Type B pancreatic cell (in vitro differentiated cells): ENCODE results near the gene ZNF2. TPM values are rescaled to one million over a fixed set of nuclear protein-coding genes. Genes with fewer than 3 reads are reported as not detected.

ENCODE experiments used
- DNase-seq: peaks from one replicate; pipeline ENCODE4 v3.0.0; 2021; ENCODE audit warnings: mixed read lengths; ENCODE audit not compliant: unreplicated experiment; ENCODE audit errors: extremely low spot score
- H3K27ac Mint-ChIP-seq: 2 replicates; pipeline ENCODE4 v1.8.0; 2021; ENCODE audit warnings: mild to moderate bottlenecking, mixed read lengths
- H3K27me3 Mint-ChIP-seq: 2 replicates; pipeline ENCODE4 v1.8.0; 2021; ENCODE audit warnings: mixed read lengths
- H3K36me3 Mint-ChIP-seq: 2 replicates; pipeline ENCODE4 v1.8.0; 2021; ENCODE audit warnings: mixed read lengths
- H3K4me1 Mint-ChIP-seq: one replicate; pipeline ENCODE4 v1.8.0; 2021; ENCODE audit warnings: mixed read lengths; ENCODE audit not compliant: unreplicated experiment
- H3K4me3 Mint-ChIP-seq: 2 replicates; pipeline ENCODE4 v1.8.0; 2021; ENCODE audit warnings: mild to moderate bottlenecking, mixed read lengths
- H3K9me3 Mint-ChIP-seq: 2 replicates; pipeline ENCODE4 v1.8.0; 2021; ENCODE audit warnings: mixed read lengths
- CTCF ChIP-seq: fragments of 200-600 bp; sonication (generic); conservative IDR thresholded peaks from 2 replicates; pipeline ENCODE4 v1.5.0; 2021; ENCODE audit warnings: antibody characterized with exemption, mild to moderate bottlenecking
- total RNA-seq: library from RNA; stranded (reverse); gene quantifications from 2 replicates; pipeline ENCODE4 v1.2.1, GENCODE V29; 2021; ENCODE audit warnings: low replicate concordance

ZNF2 gene
- total RNA-seq, 1 donor from 2014 or later: 6.2 TPM

- no peaks in the 10 kb centered on the region for H3K27me3 Mint-ChIP-seq
- H3K4me1 Mint-ChIP-seq: peaks cover 28% of the 10 kb centered on the region
- DNase-seq: no peak
- H3K36me3 Mint-ChIP-seq: peaks cover 12% of the 10 kb centered on the region
- H3K27ac Mint-ChIP-seq: peak overlapping the region; percentile 99
- no peak for TF ChIP-seq CTCF
- H3K4me3 Mint-ChIP-seq: peak overlapping the region; percentile 100
- no peaks in the 10 kb centered on the region for H3K9me3 Mint-ChIP-seq
Observed at GRCh38 chr2:95165030-95165370, 609 bp upstream of the ZNF2 start.

- no peak for TF ChIP-seq CTCF
- peak overlapping the region; percentile 100 for H3K4me3 Mint-ChIP-seq
- H3K27ac Mint-ChIP-seq: peak overlapping the region; percentile 99
- no peak for DNase-seq
- peaks cover 12% of the 10 kb centered on the region for H3K36me3 Mint-ChIP-seq
- no peaks in the 10 kb centered on the region for H3K9me3 Mint-ChIP-seq
- H3K27me3 Mint-ChIP-seq: no peaks in the 10 kb centered on the region
- H3K4me1 Mint-ChIP-seq: peaks cover 24% of the 10 kb centered on the region
Observed at GRCh38 chr2:95166065-95166763, 605 bp downstream of the ZNF2 start.

- Mint-ChIP-seq H3K36me3 (no peaks in the 10 kb centered on the region), H3K4me3 (no peak overlapping the region)
Observed at GRCh38 chr2:95171902-95172301, 6.3 kb downstream of the ZNF2 start.

GRCh38 chr2:95174031-95174542 lies 8.5 kb downstream of the ZNF2 start:
- Mint-ChIP-seq H3K27me3 (no peaks in the 10 kb centered on the region), H3K27ac (no peak overlapping the region), H3K9me3 (no peaks in the 10 kb centered on the region), H3K4me3 (no peak overlapping the region), H3K4me1 (no peaks in the 10 kb centered on the region), H3K36me3 (peaks cover 9% of the 10 kb centered on the region)
- no peak for DNase-seq
- no peak for TF ChIP-seq CTCF

More at GRCh38 chr2:95171902-95172301, 6.3 kb downstream of the ZNF2 start:
- H3K27ac Mint-ChIP-seq: no peak overlapping the region
- H3K4me1 Mint-ChIP-seq: no peaks in the 10 kb centered on the region
- no peak for TF ChIP-seq CTCF
- H3K9me3 Mint-ChIP-seq: no peaks in the 10 kb centered on the region
- no peaks in the 10 kb centered on the region for H3K27me3 Mint-ChIP-seq
- no peak for DNase-seq

GRCh38 chr2:95179451-95179850 lies 13.8 kb downstream of the ZNF2 start:
- Mint-ChIP-seq H3K27me3 (no peaks in the 10 kb centered on the region), H3K4me1 (no peaks in the 10 kb centered on the region), H3K4me3 (no peak overlapping the region), H3K9me3 (no peaks in the 10 kb centered on the region), H3K27ac (no peak overlapping the region), H3K36me3 (peaks cover 44% of the 10 kb centered on the region)
- no peak for DNase-seq
- TF ChIP-seq CTCF: no peak
